DND-41 (cell line): ENCODE data around the gene DCHS1.

Experiments used
- ATAC-seq: fragments of 200-7000 bp; cut with Tn5 transposase; 3 replicates; pipeline ENCODE4 v1.9.1; 2021; ENCODE audit warnings: low read depth; ENCODE audit not compliant: insufficient read depth
- DNase-seq: peaks from one replicate; pipeline ENCODE4 v3.0.0-alpha.2; 2020
- H2AFZ ChIP-seq: 2 replicates; pipeline ENCODE4 v1.6.0; 2012; ENCODE audit warnings: low read depth, low read length
- H3K27ac ChIP-seq: 2 replicates; pipeline ENCODE4 v1.5.1; 2012; ENCODE audit warnings: low read length, inconsistent platforms
- H3K27me3 ChIP-seq: fragments of 200-600 bp; sonication (generic); 2 replicates; pipeline ENCODE4 v1.6.0; 2012; ENCODE audit warnings: low read length, mild to moderate bottlenecking, inconsistent platforms; ENCODE audit not compliant: insufficient read depth, poor library complexity
- H3K36me3 ChIP-seq: 2 replicates; pipeline ENCODE4 v1.5.1; 2012; ENCODE audit warnings: low read length, inconsistent platforms; ENCODE audit not compliant: insufficient read depth
- H3K4me1 ChIP-seq: 2 replicates; pipeline ENCODE4 v1.5.1; 2012; ENCODE audit warnings: mild to moderate bottlenecking, low read length; ENCODE audit not compliant: insufficient read depth
- H3K4me2 ChIP-seq: 2 replicates; pipeline ENCODE4 v1.6.0; 2012; ENCODE audit warnings: mild to moderate bottlenecking, moderate library complexity, low read length, inconsistent platforms; ENCODE audit not compliant: insufficient read depth
- H3K4me3 ChIP-seq, 2 experiments: fragments of 200-600 bp in 1 of 2; shearing (Covaris generic) in 1 of 2; 2 replicates each; pipeline ENCODE4 v1.5.1; 2012 to 2016; ENCODE audit warnings: inconsistent platforms in 2 of 2, low read length in 2 of 2, mild to moderate bottlenecking in 2 of 2, low read depth in 1 of 2, moderate library complexity in 1 of 2
- H3K79me2 ChIP-seq: 2 replicates; pipeline ENCODE4 v1.6.0; 2012; ENCODE audit warnings: low read length, inconsistent platforms; ENCODE audit not compliant: insufficient read depth
- H3K9ac ChIP-seq: 2 replicates; pipeline ENCODE4 v1.6.0; 2012; ENCODE audit warnings: low read depth, mild to moderate bottlenecking, inconsistent platforms, low read length, moderate library complexity
- H3K9me3 ChIP-seq: 2 replicates; pipeline ENCODE4 v1.5.1; 2012; ENCODE audit warnings: low read length, moderate library complexity, mild to moderate bottlenecking, inconsistent platforms; ENCODE audit not compliant: insufficient read depth, severe bottlenecking
- H4K20me1 ChIP-seq: 2 replicates; pipeline ENCODE4 v1.6.0; 2012; ENCODE audit warnings: low read length; ENCODE audit not compliant: insufficient read depth
- EZH2 ChIP-seq: IDR thresholded peaks from 3 replicates; pipeline ENCODE4 v1.6.1; 2012; ENCODE audit warnings: borderline replicate concordance, low read depth, mild to moderate bottlenecking, moderate library complexity, low read length, inconsistent platforms; ENCODE audit not compliant: severe bottlenecking
- TF ChIP-seq, protein P1 (sequence below): IDR thresholded peaks from 2 replicates; pipeline ENCODE4 v1.5.1; 2012; ENCODE audit warnings: borderline replicate concordance, low read length, moderate library complexity, mild to moderate bottlenecking; ENCODE audit not compliant: poor library complexity, severe bottlenecking; ENCODE audit errors: extremely low read depth

The DCHS1 gene

DNA sequence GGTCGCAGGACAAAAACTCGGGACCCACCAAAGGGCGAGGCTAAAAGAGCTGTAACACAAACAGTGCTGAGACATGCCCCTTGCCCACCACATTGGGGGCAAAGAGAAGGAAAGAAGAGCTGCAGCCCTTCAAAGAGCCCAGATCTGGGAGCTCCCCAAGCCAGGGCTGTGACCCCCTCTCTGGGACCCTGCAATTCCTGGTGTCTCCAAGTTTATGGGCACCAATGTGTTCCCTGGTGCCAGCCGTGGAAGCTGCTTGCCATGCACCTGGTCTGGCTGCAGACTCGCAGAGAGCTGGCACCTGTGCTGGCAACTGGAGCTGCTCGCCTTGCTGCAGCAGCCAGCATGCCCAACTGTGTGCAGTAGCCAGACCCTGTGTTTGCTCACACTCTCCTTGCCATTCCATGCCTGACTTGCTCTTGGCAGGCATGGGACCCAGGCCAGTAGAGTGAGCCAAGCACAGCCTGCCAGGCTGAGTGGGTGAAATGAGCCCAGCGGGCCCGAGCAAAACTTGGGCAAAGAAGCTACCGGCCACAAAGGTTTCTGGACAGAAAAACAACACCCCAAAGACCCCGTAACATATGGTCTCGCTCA is 68.2 kb downstream of the DCHS1 start:
- TF ChIP-seq EZH2, result no peak
- TF ChIP-seq, protein P1, sequence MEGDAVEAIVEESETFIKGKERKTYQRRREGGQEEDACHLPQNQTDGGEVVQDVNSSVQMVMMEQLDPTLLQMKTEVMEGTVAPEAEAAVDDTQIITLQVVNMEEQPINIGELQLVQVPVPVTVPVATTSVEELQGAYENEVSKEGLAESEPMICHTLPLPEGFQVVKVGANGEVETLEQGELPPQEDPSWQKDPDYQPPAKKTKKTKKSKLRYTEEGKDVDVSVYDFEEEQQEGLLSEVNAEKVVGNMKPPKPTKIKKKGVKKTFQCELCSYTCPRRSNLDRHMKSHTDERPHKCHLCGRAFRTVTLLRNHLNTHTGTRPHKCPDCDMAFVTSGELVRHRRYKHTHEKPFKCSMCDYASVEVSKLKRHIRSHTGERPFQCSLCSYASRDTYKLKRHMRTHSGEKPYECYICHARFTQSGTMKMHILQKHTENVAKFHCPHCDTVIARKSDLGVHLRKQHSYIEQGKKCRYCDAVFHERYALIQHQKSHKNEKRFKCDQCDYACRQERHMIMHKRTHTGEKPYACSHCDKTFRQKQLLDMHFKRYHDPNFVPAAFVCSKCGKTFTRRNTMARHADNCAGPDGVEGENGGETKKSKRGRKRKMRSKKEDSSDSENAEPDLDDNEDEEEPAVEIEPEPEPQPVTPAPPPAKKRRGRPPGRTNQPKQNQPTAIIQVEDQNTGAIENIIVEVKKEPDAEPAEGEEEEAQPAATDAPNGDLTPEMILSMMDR, result no peak
- Histone ChIP-seq H3K36me3 (peaks cover 4% of the 10 kb centered on the region), H3K9me3 (peaks cover 9% of the 10 kb centered on the region), H3K4me2 (no peak overlapping the region), H2AFZ (no peak overlapping the region), H3K4me3 (no peak overlapping the region), H3K9ac (no peak overlapping the region), H3K79me2 (no peaks in the 10 kb centered on the region), H3K27ac (no peak overlapping the region), H3K27me3 (no peaks in the 10 kb centered on the region), H4K20me1 (no peaks in the 10 kb centered on the region), H3K4me1 (no peaks in the 10 kb centered on the region)
- DNase-seq (no peak), ATAC-seq (no peak)

- no peak overlapping the region for H3K4me2 ChIP-seq
- TF ChIP-seq, protein P1, result no peak
- TF ChIP-seq EZH2, result no peak
- ATAC-seq (0 out of 3 replicates have a peak, but pooled peaks have one; percentile 9), DNase-seq (no peak)
- no peak overlapping the region for H3K4me3 ChIP-seq
- no peaks in the 10 kb centered on the region for H4K20me1 ChIP-seq
- H3K79me2 ChIP-seq, result no peaks in the 10 kb centered on the region
- H3K27me3 ChIP-seq, result no peaks in the 10 kb centered on the region
- no peak overlapping the region for H3K27ac ChIP-seq
- no peak overlapping the region for H3K9ac ChIP-seq
- peaks cover 4% of the 10 kb centered on the region for H3K36me3 ChIP-seq
- H2AFZ ChIP-seq, result no peak overlapping the region
- H3K9me3 ChIP-seq, result peaks cover 9% of the 10 kb centered on the region
- no peaks in the 10 kb centered on the region for H3K4me1 ChIP-seq
These were observed 68.9 kb downstream of the DCHS1 start for GRCh38 chr11:6586434-6587359.

DNA sequence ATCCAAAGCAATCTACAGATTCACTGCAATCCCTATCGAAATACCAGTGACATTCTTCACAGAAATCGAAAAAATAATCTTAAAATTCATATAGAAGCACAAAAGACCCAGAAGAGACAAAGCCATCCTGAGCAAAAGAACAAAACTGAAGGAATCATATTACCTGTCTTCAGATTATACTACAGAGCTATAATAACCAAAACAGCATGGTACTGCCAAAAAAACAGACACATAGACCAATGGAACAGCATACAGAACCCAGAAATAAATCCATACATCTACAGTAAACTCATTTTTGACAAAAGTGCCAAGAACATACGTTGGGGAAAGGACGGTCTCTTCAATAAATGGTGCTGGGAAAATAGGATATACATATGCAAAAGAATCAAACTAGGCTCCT is 71.1 kb downstream of the DCHS1 start:
- Histone ChIP-seq H4K20me1 (no peaks in the 10 kb centered on the region), H3K36me3 (peaks cover 4% of the 10 kb centered on the region), H2AFZ (no peak overlapping the region), H3K4me3 (no peak overlapping the region), H3K4me1 (no peaks in the 10 kb centered on the region), H3K9me3 (peaks cover 9% of the 10 kb centered on the region), H3K9ac (no peak overlapping the region), H3K79me2 (no peaks in the 10 kb centered on the region), H3K4me2 (no peak overlapping the region), H3K27me3 (no peaks in the 10 kb centered on the region), H3K27ac (no peak overlapping the region)
- TF ChIP-seq EZH2, result no peak
- TF ChIP-seq, protein P1, result no peak
- ATAC-seq (no peak), DNase-seq (no peak)
